ELF-1 (cell line): ENCODE data around the gene SLC39A11.

Experiments
- DNase-seq: peaks from one replicate; pipeline ENCODE4 v3.0.0-alpha.2; 2016; ENCODE audit warnings: low read depth, low spot score

Gene SLC39A11

DNA sequence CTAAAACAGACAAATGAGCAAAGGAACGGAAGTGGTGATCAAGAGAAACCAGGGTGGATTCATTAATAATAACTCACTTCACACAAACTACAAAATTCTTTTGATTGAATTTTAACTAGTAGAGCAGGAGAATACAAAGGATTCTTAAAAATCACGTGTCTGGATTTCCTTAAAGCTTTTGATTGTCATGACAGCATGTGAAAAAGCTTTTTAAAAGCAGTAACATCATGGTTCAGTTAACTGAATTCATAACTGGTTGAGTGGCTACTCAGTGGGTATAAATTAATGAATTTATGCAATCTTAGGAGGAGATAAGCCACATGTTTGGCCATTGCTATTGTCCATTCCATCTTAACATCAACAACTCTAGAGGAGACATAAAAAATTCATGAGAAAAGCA lies 333.2 kb downstream of the SLC39A11 start:
- DNase-seq = no peak

DNA sequence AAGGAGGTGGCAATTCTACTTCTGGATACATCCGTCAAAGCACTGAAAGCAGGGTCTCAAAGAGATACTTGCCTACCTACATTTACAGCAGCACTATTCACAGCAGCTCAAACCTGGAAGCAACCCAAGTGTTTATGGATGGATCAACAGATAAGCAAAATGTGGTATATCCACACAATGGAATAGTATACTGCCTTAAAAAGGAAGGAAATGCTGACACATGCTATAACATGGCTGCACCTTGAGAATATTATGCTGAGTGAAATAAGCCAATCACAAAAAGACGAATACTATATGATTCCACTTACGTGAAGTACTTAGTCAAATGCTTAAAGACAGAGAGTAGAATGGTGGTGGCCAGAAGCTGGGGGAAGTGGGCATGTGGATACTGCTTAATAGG lies 336.2 kb downstream of the SLC39A11 start:
- DNase-seq = no peak

DNA sequence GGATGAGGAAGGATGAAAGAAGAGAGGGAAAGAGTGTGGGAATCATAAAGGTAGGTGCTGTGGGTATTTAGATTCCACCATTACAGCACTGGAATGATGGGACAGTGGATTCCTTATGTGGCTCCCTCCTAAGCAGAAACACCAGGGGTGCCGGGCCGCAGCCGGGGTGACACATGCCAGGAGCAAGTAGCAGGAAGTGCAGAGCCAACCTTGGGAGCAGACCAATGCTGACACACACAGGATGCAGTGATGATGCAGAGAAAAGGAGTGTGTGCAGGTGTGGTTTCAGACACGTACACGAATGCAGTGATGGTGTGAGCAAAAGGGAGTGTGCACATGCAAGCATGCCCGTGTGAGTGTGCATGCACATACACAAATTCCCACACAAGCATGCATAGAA lies 338.0 kb downstream of the SLC39A11 start:
- no peak for DNase-seq

DNA sequence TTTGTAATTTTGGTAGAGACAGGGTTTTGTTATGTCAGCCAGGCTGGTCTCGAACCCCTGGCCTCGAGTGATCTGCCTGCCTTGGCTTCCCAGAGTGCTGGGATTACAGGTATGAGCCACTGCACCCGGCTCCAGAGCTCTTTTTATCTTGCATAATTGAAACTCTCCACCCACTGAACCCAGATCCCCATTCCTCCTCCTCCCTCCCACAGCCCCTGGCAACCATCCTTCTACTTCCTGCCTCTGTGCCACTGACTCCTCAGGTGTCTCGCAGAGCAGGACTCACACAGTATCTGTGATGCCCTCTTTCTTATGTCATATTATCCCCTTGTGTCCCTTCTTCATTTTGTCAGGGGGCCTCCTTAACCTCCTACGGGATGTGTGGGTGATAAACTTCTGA lies 340.7 kb downstream of the SLC39A11 start:
- no peak for DNase-seq

DNA sequence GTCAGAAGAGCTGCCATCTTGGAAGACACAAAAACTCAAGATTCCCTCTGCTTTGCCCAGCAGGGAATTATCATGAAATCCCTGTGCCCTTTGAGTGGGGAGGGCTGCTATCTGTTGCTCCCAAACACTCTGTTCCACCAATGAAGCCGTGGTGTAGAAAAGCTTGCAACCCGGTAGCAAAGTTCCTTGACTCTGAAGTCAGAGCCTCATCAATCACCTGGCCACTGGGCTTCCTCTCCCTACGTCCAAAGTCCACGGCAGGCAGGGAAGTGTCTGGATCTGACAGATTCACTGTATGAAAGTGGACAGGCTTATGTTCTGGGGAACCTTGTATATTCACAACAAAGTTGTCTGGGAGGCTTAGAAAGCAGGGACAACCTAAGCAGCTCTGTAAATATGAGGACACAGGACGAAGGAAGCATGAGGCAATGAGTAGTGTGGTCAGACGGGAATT lies 343.3 kb downstream of the SLC39A11 start:
- DNase-seq = no peak

DNA sequence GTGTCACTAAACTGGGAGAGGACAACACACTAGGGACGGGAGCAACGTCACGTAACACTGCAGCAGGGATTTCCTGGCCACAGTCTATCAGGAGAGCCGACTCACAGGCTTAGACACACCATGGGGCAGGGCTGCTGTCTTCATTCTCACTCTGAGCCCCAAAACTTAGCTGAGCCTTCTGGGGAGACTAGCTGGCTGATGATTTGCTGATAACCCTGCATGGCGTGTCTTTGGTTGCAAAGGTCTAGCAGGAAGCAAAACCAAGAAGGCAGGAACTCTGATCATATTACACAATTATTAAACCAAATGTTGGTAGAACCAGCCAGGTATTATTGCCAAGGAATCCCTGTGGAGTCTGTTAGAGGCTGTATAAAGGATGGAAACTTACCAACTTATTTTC lies 345.0 kb downstream of the SLC39A11 start:
- DNase-seq = no peak

DNA sequence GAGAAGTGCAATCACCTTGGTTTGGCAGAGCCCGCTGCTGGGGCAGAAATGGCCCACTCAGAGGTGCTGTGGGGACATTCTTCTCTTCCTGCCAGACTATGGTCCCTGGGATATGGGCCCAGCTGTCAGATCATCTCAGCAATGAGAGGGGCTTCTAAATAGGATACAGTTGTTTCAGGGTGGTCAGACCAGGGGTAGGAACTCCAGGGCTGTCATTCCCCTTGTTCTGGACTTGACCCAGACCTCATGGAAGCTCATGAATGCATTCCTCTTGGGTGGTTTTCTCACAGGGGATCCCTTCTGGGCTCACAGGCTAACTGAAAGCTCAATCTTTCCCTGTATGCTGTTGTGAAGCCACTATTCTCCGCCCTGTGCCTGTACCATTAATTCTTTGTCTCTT lies 347.2 kb downstream of the SLC39A11 start:
- no peak for DNase-seq

DNA sequence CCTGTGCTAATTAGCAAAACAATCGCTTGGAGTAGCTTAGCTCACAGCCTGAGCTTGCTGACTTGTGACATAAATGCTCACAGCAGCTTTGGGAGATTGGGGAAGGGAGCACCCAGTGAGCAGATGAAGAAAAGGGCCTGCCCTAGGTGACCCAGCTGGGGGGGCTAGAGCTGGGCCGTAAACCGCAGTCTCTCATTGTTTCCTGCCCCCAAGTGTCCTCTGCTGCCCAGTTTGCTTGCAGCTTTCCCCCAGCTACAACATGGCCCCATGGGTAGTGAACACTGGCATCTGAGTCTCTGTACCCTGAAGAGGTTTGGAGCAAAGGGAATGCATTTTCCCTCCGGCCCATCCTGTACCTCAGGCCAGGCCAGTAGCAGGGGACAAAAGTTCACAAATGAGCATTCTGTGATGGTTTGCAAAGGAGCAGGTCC lies 349.4 kb downstream of the SLC39A11 start:
- peak; percentile 43 for DNase-seq

DNA sequence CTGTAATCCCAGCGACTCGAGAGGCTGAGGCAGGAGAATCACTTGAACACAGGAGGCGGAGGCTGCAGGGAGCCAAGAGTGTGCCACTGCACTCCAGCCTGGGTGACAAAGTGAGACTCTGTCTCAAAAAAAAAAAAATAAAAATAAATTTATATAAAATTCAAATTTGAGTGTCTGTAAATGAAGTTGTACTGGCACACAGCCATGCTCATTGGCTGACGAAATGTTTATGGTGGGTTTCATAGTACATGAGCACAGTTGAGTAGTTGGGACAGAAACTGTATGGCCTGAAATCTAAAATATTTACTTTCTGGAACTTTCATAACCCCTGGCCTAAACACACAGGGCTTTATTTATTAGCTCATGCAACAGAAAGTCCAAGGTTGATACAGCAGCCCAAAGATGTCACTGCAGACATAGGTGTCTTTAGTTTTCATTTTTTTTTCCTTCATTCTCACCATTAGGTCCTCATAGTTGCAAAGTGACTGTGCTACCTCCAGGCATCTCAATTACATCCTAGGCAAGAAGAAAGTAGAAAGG lies 355.3 kb downstream of the SLC39A11 start:
- no peak for DNase-seq

DNA sequence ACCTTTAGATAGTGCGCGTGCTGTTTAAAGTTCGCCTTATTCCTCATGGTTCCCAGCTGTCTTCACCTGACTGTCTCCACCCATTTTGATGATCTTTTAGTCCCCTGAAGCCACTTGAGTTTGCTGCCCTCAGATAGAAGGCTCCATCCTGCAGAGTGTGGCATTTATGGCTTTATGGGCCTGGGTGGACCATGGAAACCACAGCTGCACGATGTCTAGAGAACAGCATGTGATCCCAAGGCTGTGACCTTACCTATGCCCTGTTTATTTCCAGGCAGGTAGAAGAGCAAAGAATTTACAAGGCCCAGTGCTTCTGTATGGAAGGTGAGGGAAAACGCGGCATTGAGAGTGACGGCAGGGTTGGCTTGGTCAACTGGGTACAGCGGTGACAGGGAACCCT lies 356.9 kb downstream of the SLC39A11 start:
- DNase-seq = no peak

DNA sequence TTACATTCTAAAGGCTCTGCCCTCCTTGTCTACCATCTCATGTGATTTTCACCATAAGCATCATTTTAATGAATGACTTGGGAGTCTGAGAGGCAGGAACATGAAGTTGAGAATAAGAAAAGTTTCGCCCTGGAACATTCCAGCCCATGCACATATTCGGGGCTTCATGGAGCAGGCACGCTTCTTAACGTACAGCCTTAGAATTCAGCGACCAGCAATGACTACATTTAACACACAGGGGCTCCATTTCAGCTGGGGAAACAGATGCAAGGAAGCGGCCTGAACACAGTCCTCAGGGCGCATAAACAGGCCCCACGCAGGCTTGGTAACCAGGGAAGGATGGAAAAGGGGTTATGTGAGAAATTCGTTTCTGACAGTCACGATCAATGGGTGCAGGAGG lies 357.4 kb downstream of the SLC39A11 start:
- no peak for DNase-seq

DNA sequence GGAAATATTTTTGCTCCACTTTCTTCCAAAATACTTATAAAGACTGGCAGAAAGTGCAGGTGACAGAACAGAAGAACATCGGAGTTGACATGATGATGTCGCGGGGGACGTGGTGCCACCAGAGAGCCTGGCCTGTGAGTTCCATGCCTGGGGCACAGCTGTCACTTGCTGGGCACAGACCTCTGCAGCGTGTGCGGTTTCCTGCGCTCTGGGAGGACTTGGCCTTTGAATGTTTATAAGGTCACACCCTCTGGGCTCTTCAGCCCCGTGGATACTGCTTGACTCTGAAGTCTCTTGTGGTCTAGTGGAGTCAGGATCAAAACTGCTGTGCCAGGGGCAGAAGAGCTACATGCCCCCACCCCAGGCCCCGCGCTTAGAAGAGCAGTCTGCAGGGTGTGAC lies 357.9 kb downstream of the SLC39A11 start:
- no peak for DNase-seq

DNA sequence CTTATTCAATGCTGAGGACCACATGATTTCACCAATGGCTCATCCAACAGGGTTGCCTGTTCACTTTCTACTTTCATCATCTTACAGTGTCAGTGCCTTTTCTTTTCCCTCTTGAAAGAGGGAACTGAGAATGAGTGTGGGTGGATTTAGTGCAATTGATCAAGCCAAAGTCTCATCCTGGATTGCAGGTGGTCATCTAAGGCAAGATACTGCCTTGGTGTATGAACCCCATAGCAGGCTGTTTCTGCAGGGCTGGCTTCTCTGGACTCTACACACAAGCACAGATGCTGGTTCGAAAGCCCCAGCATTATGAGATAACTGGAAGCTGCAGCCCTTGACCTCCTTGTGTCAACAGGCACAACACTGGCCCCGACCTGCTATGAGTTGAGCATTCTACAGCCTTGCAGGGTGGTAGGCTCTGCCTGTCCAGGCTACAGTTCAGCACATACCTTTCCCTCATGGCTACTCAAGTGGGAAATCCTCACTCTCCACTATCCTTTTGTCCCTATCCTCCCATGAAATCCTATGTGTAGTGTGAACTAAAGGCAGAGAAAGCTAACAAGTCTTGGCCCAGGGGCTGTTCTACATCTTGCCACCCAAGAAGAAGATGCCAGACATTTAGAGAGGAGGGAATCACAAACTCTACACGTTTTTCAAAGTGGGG lies 358.7 kb downstream of the SLC39A11 start:
- DNase-seq = no peak

DNA sequence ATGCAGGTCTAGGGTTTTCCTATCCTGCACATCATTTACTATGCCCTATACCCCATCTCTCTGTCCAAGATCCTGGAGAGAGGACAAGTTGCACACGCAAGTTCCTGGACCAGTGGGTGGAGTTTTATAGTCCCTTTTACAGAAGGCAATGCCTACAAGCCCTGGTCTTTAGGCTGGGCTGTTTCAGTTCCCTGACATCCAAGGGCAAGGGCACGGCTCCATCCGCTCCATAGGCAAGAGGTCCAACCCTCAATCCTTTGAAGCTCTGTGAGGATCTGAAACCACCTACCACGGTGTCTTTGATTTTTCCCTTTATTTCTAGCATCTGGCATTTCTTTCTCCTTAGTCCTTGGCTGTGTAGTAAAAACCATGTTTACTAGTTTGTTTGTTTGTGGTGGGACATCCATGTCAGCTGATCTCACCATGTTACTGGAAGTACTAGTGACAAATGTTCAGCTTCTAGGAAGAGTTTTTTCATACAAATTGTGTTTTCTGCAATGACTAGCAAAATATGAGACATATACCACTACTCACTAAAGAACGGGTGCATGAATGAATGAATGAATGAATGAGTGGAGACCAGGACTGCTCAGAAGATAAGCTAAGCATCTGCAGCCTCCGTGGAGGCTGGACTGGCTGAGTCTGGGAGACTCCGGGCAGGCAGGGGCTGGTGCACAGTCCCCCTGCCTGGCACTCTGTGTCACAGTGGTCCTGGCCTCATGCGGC lies 359.4 kb downstream of the SLC39A11 start:
- no peak for DNase-seq

DNA sequence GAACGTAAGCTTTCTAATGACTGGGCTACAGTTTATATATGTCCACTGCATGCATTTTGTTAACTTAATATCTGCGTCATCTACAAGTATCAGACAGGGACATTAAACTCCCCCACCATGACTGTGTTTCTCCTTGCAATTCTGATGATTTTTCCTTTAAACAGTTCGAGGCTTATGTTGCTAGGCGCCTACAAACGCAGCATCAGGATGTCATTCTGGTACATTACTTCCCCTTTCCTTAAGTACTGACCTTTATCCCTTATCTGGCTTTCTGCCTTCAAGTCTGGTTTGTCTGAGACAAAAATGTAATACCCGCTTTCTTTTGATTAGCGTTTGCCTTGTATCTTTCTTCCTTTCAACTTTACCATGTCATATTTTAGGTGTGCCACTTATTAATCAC lies 362.4 kb downstream of the SLC39A11 start:
- no peak for DNase-seq

DNA sequence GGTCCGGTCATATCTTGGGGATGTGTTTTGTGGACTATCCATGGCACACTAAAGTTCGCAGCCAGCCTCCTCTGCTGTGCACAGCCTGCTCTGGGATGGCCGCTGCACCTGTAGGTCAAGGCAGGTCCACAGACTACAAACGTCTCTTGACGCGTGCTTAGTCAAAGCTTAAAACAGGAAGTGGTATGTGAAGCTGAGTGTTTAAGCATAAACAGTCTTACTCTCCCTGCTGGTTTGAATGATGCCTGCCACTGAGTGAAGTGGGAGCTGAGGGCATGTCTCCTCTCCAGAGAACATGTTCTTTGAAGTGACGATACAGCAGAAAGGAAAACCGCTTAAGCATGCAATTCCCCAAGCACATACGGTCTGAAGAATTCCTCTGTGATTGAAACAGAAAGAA lies 365.6 kb downstream of the SLC39A11 start:
- DNase-seq = no peak

DNA sequence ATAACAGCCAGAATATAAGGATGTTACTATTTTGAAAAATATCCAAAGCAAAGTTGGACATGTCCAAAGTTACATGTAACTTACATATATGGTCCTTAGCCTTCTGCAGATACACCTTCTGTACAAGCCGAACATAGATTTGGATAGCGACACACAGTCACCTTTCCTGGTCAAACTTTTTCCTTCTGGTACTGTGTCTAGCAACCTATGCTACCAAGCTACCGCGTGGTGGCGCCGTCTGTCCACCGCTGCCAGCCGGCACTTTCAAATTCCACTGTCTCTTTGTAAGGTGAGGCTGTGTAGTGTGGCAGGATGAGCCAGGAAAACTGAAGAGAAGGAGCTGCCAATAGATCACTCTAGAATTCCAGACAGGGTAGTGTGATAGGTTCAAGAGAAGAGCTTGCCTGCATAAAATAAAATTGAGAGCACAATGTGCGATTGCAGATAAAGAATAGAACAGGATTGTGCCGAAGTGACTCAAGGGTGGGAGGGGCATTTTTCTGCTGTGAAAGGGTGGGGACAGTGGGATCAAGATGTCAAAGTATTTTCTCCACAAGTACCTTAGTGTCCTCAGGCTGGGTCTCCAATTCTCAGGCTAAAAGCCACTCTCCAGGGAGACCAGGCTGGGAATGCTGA lies 366.9 kb downstream of the SLC39A11 start:
- peak; percentile 75 for DNase-seq

DNA sequence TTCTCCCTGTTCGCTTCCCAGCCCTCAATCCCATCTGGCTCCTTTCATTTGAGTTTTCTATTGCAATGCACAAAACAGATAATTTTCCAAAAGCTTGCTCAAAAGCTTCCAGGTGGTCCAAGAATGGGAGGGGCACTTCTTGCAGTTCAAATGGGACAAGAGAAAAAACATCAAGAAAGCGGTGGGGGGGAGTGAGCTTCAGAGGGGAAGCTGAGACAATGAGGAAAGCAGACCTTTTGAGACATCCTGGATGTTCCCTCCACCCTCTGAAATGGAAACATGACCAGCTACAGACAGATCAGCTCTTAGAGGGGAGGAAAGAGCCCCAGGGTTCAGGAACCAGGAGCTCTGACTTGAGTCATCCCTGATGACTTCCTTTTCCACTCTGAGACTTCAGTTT lies 368.2 kb downstream of the SLC39A11 start:
- peak; percentile 37 for DNase-seq

DNA sequence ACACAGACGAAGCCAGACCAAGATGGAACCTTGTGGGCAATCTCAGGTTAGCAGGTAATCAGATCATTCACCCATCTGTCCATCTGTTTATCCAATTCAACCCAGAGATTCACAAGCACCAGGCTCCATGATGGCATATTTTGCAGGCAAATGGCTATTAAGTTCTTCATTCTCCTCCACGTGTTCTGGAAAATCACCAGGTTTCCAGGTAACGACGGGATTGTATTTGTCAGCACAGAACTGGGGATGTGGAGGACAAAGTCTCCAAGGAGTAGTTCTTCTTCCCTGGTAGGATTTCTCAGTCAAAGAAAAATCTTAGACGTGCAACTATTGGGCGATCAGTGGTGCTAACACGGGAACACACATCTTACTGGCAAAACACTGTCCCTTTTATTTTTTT lies 368.8 kb downstream of the SLC39A11 start:
- DNase-seq = no peak

DNA sequence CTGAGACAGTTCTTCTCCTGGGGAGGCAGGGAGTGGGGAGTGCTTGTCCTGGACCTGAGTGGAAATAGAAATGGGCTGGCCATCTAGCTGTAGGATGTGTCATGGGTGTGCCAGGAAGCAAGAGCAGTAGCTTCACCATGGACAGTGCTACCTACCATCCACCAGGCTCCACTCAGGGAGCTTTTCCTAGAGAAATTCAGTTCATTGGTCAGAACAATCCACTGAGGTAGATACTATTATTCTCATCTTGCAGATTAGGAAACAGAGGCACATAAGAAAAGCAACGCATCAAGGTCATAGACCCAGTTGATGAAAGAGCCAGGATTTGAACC lies 372.0 kb downstream of the SLC39A11 start:
- DNase-seq = no peak

DNA sequence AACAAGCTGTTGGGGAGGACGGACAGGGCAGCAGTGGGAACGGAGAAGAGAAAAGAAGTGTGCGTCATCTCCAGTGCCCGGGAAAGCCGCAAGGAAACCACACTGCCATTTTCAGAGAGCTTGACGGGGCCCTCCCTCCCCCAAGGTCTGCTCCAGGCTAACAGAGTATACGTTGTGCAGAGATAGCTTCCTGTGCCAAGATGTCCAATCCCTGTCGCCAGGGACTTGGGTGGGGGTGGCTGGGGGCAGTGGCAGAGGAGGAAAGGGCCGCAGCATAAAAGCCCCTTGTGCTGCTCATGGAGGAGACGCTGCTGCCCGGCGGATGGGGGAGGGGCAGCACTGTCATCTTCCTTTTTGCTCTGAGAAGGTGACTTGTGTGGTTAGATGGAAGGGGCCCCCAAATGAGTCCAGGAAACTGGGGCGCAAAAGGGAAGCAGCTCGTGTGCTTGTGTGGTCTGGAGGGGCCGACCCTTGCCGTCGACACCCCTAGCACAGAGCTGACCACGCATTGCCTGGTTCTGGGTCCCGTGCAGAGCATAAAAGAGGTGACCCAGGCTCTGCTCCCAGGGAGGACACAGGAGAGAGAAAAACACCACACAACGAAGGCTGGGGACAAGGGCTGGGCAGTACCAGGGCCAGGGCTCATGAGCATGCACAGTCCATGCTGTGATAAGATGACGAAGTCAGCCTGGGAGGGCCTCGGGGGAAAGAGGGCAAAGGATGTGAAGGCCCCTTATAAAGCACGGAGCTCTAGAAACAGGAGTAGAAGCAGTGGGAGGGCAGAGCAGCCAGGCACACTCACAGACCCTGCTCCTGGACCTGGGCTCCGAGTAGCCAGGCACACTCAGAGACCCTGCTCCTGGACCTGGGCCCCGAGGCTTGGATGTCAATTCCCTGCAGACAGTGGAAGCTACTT lies 372.7 kb downstream of the SLC39A11 start:
- no peak for DNase-seq

DNA sequence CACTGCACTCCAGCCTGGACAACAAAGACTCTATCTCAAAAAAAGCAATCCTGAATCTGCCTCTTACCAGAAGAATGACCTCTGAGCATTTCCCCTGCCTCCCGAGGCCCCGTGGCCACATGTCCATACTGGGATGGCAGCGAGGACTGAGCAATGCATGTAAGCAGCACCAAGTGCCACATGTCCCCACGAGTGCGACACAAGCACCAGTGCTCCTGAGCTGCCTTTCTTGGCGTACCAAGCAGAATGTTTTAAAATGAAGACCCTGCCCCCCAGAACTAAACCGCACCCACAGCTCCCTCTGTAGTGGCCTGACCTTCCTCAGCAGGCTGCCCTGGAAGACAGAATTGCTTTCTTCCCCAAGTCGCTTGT lies 373.3 kb downstream of the SLC39A11 start:
- no peak for DNase-seq
